NCI-H1105 (cell line): ENCODE results near the gene TRPM2.

Experiments
- DNase-seq: peaks from one replicate; lab custom pipeline; 2025; lab: John Stamatoyannopoulos, UW

The TRPM2 gene

DNA sequence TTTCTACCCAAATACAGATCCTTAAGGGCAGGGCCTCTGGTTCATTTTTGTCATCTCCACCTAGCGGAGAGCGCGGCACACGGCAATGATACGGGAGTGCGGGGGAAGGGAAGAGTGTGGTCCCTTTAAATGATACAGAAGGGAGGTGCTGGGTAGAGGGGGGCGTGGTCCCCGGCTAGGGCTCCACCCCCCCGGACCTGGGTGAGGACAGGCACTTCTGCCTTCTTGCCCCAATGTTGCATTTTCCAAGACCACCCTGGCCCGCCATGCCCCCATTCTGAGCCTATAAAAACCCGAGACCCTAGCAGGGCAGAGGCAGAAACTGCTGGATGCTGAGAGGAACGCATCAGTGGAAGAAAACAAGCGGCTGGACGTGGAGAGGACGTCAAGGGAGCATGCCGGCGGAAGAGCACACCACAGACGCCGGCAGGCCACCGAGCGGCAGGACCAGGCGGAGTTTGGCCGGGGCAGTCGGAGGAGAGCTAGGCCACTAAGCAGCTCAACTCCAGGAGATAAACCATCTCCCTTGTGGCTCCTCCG lies 131.9 kb downstream of the TRPM2 start:
- DNase-seq, result no peak

- DNase-seq, result no peak
These were observed 132.4 kb downstream of the TRPM2 start for GRCh38 chr21:44485796-44486195.

- DNase-seq, result no peak
These were observed 132.9 kb downstream of the TRPM2 start for GRCh38 chr21:44486302-44486701.

GRCh38 chr21:44487831-44488230 lies 134.4 kb downstream of the TRPM2 start:
- DNase-seq, result no peak

DNA sequence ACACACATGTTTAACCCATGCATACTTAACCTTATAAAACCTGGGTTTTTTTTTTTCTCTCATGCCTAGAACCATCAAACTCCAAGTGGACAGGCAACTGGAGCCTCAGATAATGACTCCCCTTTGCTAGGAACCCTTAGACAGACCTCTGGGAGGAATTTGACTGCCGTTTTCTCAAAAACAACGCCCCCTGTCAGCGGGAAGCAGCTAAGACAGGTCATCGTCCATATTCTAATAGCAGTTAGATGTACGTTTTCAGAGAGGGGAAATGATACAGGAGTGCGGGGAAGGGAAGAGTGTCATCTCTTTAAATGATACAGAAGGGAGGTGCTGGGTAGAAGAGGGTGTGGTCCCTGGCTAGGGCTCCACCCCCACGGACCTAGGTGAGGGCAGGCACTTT lies 136.5 kb downstream of the TRPM2 start:
- DNase-seq, result no peak

- DNase-seq, result no peak
These were observed 137.0 kb downstream of the TRPM2 start for GRCh38 chr21:44490405-44490804.

DNA sequence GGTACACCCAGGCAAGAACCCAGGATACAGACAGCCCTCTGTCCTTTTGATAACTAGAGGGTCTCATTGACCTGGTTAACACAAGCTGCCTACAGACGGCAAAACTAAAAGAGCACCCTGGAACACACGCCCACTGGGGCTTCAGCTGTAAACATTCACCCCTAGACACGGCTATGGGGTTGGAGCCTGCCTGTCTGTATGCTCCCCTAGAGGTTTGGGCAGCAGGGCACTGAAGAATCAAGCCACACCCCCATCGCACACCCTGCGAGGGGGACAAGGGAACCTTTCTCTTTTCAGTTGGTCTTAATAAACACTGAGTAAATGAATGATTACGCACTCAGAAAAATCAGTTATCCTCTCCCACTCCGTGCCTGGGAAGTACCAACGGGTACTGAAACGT lies 137.4 kb downstream of the TRPM2 start:
- no peak for DNase-seq
